ENCODE data around the gene DAPL1.

The DAPL1 gene

DNA sequence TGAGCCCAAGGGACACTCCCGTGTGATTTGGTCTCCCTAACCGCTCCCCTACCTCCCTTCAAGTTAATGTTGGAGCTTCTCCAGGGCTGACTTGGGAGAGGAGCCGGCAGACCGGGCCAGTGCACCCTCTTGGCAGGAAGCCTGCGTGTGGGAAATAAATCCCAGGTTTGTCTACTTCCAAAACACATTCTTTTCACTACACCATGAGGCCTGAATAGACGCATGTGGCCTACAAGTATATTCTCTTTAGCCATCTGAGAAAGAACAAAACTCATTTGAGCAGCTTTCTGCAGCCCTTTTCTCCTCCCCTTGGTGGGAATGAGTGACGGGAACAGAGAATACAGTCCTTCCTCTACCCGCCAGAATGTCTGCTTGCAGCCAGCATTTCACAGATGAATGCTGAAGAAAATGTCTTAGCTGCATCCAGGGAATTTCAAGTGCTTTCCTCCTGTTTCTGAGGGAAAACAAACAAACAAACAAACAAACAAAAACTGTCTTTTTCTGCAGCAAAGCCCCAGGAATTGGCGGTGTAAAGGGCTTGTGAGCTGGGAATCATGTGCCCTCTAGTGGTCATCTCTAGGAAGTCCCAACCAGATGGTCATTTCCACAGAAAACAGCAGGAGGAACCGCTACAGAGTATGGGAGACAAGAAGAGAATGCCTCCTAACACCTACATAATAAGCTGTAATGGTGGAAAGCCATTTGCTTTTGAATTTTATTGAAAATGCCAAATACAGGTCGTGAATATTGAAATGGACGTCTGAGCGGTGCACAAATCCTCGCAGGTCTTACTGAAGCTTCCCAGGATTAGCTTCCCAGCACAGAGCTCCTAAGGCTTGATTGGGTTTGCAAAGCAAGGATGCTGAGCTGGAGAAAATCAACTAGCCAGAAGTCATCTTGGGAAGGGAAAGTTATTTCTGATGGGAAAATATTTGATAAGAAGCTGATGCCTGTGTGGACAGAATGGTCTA is 41.2 kb upstream of the DAPL1 start:
- H3K4me3 ChIP-seq (ENCODE audit: low read depth, low read length) = no peak overlapping the region
- TF ChIP-seq, protein P1, sequence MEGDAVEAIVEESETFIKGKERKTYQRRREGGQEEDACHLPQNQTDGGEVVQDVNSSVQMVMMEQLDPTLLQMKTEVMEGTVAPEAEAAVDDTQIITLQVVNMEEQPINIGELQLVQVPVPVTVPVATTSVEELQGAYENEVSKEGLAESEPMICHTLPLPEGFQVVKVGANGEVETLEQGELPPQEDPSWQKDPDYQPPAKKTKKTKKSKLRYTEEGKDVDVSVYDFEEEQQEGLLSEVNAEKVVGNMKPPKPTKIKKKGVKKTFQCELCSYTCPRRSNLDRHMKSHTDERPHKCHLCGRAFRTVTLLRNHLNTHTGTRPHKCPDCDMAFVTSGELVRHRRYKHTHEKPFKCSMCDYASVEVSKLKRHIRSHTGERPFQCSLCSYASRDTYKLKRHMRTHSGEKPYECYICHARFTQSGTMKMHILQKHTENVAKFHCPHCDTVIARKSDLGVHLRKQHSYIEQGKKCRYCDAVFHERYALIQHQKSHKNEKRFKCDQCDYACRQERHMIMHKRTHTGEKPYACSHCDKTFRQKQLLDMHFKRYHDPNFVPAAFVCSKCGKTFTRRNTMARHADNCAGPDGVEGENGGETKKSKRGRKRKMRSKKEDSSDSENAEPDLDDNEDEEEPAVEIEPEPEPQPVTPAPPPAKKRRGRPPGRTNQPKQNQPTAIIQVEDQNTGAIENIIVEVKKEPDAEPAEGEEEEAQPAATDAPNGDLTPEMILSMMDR (IDR thresholded peaks at IDR 0.05; ENCODE audit: control insufficient read depth, extremely low read depth, insufficient read depth) = peak; percentile 79
- DNase-seq (ENCODE audit: low read depth) = no peak

DNA sequence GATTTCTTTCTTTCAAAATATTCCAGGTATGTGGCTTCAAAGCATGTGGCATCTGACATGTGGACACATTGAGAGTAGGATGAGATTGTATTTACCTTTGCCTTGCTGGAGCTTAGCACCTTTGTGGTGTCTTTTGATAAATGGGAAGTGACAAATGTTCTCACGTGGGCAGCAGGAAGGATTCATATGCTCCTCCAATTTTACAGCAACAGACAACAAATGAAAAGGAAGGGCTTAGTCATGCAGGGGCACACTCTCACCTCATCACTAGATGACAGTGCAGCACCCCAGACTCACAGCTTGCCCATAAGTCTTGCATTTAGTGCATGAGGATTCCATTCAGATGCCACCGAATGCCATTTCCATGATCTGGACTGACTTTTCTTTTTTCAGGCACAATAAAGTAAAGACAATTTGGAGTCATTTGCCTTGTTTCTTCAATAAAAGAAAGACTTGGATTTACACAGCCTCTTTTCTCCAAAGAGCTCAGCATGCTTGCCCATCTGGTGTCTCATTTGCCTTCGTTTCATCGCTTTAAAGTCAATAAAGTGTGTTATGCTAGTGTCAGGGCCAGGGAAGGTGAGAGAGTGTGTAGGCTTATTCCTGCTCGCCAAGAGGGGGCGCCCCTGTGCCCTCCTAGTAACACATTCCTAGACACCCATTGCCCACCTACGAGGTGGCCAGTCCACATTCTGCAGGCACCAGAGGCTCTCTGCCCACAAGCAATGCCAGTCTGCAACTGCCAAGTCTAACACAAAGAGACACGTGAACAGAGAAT is 39.6 kb upstream of the DAPL1 start:
- no peak overlapping the region for H3K4me3 ChIP-seq (ENCODE audit: low read depth, low read length)
- DNase-seq (ENCODE audit: low read depth) = no peak
- TF ChIP-seq, protein P1 (IDR thresholded peaks at IDR 0.05; ENCODE audit: control insufficient read depth, extremely low read depth, insufficient read depth) = 0 out of 2 replicates have a peak, but pooled peaks have one; percentile 26

DNA sequence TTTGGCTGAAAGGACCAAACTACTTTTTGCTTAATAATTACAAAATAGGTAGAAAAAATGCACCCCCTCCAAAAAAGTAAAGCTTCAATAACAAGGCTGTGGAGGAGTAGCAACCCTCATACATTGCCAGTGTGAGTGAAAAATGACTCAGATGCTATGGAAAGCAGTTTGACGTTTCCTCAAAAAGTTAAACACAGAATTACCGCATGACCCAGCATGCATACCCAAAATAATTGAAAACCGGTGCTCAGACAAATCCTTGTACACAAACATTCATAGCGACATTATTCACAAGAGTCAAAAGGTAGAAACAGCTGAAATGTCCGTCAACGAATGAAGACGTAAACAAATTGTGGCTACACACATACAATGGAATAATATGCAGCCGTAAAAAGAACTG is 38.8 kb upstream of the DAPL1 start:
- no peak overlapping the region for H3K4me3 ChIP-seq (ENCODE audit: low read depth, low read length)
- DNase-seq (ENCODE audit: low read depth) = no peak
- TF ChIP-seq, protein P1 (IDR thresholded peaks at IDR 0.05; ENCODE audit: control insufficient read depth, extremely low read depth, insufficient read depth) = no peak

DNA sequence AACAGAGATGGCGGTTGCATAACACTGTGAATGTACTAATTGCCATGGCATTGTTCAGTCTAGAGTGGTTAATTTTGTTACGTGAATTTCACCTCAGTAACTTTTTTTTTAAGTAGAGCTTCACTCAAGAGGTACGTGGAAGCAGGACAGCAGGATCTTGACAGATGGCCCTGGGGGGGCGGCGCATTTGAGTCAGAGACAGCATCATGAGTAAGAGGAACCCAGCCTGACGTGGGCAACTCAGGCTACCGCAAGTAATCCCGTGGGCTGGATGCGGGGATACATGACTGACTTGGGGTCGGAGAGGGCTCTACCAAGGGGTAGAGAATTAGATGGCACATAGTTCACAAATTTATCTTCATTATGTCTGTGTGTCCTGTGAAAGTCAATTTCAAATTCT is 38.1 kb upstream of the DAPL1 start:
- DNase-seq (ENCODE audit: low read depth) = no peak
- H3K4me3 ChIP-seq (ENCODE audit: low read depth, low read length) = no peak overlapping the region
- TF ChIP-seq, protein P1 (IDR thresholded peaks at IDR 0.05; ENCODE audit: control insufficient read depth, extremely low read depth, insufficient read depth) = no peak

DNA sequence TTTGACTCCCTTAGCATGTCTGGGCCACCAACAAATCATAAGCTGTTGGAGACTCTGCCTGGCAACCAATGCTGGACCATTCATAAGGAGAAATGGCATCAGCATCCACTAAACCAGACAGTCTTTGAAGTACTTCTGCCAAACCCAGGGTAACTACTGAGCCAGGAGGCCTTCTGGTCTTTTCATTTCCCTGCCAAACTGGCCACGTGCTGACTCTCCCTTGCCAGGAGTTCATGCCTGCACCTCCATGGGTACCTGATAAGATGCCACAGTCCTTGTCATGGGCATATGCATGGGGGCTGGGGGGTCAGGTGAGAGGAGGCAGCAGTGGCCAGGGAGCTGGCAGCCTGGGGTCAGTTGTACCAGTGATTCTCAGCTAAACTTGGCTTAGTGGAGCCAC is 34.2 kb upstream of the DAPL1 start:
- TF ChIP-seq, protein P1 (IDR thresholded peaks at IDR 0.05; ENCODE audit: control insufficient read depth, extremely low read depth, insufficient read depth) = no peak
- no peak overlapping the region for H3K4me3 ChIP-seq (ENCODE audit: low read depth, low read length)
- DNase-seq (ENCODE audit: low read depth) = no peak

DNA sequence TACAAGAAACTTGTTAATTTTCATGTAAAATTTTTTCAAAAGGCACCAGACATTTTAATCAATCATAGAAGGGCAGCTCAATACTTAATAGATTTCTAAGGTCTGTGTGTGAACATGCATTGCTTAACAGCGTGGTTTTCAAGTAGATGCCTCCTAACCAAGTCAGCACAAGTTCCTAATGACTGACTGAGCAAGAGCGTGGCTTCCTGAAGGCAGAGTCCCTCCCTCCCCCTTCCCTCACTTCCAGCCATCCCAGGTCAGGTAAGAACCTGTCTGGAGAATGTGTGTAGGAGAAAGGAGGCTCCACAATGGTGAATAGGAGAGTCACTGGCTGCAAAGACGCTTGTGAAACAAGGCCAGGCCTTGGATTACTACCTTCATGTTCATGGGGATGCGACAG is 33.5 kb upstream of the DAPL1 start:
- no peak for DNase-seq (ENCODE audit: low read depth)
- H3K4me3 ChIP-seq (ENCODE audit: low read depth, low read length) = no peak overlapping the region
- TF ChIP-seq, protein P1 (IDR thresholded peaks at IDR 0.05; ENCODE audit: control insufficient read depth, extremely low read depth, insufficient read depth) = no peak
